GM19395 (cell line): ENCODE results near the gene RND3.

ENCODE experiments used
- ATAC-seq: cut with Tn5 transposase; IDR thresholded peaks from one replicate; pipeline ENCODE4 v1.9.1; 2021; ENCODE audit warnings: mild to moderate bottlenecking, moderate library complexity; ENCODE audit not compliant: unreplicated experiment

Gene RND3

DNA sequence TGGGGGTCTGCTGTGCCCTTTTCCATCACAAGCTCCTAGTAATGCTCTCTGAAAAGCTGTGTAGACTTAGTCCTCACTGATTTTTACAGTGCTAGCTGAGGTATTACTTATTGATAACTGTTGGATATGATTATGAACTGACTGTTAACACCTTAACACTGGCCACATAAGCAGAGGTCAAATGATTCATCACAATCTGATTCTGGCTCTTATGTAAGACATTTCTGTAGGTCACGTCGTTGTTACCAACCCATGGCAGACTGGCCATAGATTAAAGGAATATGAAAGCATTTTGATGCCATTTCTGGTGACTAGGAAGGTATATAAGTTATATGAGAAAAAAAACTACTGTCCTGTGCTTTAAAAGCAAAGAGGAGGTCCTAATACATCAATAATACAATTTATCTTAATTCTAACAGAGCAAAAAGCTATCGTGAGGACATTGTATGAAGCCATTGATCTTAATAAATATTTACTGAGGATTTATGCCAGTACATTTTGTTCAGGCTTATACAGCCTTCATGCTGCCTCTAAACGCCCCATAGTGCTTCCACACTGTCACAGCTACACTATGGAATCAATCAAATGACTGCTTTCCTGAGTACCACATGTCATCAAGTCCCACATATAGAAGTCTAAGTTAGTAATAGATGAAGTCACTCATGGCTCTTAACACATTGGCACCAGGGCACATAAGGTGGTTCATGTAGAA is 6.9 kb upstream of the RND3 start:
- no peak for ATAC-seq

DNA sequence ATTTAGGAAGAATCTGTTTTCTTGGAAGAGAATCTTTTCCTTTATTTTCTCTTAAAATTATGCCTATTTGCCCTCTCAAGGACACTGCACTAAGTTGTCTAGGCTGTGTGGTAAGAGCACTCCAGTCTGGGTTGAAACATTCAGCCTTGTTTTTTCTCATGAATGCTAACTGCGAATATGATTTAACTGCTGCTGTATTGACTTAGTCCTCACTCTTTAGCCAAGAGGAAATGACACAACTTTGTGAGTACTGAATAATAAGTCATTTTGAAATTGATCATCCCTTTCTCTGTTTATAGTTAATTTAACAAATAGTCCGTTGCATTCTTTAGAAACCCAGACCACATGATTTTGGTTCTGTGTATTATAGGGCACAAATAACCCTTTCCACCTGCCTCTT is 4.5 kb upstream of the RND3 start:
- no peak for ATAC-seq

DNA sequence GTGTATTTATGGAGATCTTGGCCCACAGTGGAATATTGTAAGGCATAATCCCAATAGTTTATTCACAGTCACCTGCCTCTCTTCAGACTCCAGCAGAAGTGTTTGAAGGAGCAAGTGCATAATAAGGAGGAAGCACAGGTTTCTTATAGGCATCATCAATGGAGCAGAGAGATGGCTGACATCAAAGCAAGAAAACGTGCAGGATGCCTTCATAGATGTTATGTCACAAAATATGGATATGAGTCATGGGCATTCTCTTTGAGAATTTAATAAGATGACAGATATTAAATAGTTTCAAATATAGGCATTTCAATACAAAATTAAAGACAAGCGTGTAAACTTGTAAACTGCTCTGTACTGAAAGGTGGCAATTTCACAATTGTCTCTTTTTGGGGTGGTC is 4.0 kb upstream of the RND3 start:
- ATAC-seq: no peak

GRCh38 chr2:150490466-150490865 is 3.0 kb upstream of the RND3 start:
- ATAC-seq: no peak

GRCh38 chr2:150486539-150487484 is 655 bp downstream of the RND3 start:
- no peak for ATAC-seq

DNA sequence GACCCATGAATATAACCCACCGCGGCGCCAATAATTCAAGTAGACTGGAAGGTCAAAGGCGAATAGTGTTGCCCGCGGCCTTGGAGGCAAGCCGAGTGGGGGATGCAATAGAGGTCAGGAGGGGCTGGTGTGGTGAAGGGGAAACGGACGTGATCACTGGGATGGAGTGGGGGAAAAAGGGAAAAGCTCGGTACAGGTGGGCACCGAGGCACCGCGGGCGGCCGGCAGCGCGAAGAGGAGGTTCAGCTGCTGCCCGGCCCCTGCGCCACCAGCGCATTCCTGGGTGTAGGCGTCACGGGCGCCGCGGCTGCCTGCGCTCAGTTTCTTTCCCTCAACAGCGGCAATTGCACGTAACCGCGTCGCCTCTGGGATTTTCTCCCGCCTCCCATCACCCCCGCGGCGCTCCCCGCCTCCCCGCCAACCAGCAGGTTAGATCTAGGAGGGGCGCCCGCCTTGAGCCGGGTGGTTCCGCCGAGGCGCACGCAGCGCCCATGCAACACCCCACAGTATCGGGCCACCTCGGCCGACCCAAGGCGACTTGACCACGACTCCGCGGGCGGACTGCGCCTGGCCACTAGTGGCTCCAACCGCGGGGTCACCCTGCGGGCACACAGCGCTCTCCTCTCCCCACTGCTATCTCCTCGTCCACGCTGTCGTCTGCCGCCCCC is 1.5 kb downstream of the RND3 start:
- no peak for ATAC-seq

- ATAC-seq: no peak
Measured at GRCh38 chr2:150485114-150485870, 2.2 kb downstream of the RND3 start.

DNA sequence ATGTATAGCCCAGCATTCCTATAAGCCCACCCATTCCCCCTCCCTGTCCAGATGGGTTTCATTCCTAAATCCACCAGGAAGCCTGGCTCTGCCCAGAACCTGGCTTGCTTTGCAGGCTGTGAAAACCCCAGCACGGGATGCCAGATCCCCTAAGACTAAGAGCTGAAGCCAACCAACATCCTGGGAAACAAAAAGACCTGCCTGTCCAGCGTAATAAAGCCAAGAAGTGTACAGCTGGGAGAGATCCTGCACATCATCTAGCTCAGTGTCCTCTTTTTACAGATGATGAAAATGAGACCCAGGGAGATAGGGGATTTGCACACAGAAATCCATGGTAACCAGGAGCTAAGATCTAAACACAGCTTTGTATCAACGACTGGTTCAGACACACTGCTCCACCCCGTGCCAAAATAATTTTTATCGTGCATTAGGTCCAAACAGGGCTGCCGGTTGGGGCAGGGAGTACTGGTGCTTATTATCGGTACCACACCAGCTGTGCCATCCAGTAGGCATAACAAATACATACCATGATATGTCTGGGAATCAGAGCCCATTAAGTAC is 2.9 kb downstream of the RND3 start:
- no peak for ATAC-seq

DNA sequence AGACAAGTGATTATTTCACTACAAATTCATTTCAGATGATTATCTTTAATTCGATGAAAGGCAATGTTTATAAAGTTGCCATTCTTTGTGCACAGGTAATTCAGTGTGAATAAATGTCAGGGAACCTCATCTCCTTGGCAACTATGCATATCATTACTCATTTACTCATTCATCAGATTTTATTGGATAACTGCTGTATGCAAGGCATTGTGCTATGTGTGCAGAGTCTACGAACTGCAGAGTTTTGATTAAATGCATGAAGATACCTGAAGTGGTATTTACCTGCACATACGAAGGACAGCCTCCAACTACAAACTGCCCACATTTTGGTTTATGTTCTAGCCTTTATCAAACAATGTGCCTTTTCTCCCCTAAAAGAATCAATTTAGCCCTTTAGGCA is 3.5 kb downstream of the RND3 start:
- ATAC-seq: no peak

- ATAC-seq: no peak
Measured at GRCh38 chr2:150483532-150483931, 3.9 kb downstream of the RND3 start.

- ATAC-seq: no peak
Measured at GRCh38 chr2:150482667-150483400, 4.6 kb downstream of the RND3 start.

DNA sequence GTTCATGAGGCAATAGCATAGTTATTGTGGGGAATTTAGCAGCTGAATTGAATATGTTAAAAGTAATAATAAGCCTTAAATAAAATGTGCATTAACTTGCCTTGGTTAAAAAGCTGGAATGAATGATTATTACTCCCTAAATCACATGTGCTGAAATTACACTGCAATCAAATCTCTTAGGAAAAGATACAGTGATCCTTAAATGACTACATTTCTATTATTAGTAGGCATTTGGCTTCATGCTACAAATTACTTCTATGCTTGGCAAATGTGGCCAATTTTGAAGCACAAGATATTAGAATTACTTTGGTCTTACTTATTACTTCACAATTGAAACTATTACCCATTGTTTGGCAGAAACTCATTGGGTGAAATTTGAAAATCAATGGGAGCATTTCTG is 5.4 kb downstream of the RND3 start:
- ATAC-seq: no peak

- no peak for ATAC-seq
Measured at GRCh38 chr2:150480971-150481830, 6.3 kb downstream of the RND3 start.

DNA sequence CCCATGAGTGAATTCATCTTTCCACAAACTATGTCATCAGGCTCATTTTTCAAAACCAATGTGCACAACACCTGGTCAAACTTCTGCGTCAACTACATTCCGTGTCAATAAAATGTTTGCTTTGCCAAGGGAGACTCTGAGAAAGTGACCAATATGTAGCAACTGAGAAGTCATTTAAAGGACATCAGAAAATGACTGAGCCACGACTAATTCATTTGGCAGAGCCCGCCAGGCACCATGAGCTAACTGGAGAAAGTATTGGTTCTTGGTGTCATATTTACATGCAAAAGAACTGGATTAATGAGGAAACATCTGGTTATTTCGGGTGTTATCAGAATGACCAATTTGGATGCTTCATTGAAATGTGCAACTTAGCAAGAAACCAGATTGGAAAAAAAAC is 7.2 kb downstream of the RND3 start:
- ATAC-seq: no peak

GRCh38 chr2:150479075-150479915 is 8.2 kb downstream of the RND3 start:
- ATAC-seq: no peak

GRCh38 chr2:150478200-150478974 is 9.1 kb downstream of the RND3 start:
- ATAC-seq: no peak

DNA sequence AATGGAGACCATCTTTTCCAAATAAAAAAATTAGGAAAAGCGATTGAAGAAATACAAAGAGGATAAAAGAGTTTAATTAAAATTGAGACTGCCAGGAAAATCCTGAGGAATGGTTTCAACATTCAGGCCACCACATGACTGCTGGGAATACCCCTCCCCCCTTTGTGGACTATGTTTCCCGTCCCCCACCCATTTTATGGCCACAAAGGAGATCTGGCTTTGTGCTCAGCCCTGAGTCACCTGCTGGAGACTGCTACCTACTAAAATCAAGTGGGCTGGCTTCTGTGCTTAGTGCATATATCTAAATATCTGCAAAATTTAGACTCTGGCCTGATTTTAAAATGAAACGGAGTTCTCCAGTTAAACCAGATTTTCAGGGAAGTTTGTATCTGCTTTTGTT is 10.1 kb downstream of the RND3 start:
- no peak for ATAC-seq
